Kidney epithelial cell (primary cell): ENCODE data around the gene PRR19. TPM values are rescaled to one million over a fixed set of nuclear protein-coding genes. Genes with fewer than 3 reads are reported as not detected.

Experiments
- DNase-seq: peaks from one replicate; pipeline ENCODE4 v3.0.0-alpha.2; 2010; ENCODE audit warnings: low read depth
- H3K27me3 ChIP-seq: 2 replicates; pipeline ENCODE4 v1.6.0; 2011; ENCODE audit warnings: low read length; ENCODE audit not compliant: control insufficient read depth, insufficient read depth
- H3K36me3 ChIP-seq: 2 replicates; pipeline ENCODE4 v1.5.1; 2011; ENCODE audit warnings: low read length; ENCODE audit not compliant: control insufficient read depth, insufficient read depth
- H3K4me3 ChIP-seq: 2 replicates; pipeline ENCODE4 v1.5.1; 2011; ENCODE audit warnings: low read depth, mild to moderate bottlenecking, control low read depth, low read length
- CTCF ChIP-seq: IDR thresholded peaks from 2 replicates; pipeline ENCODE4 v1.5.1; 2011; ENCODE audit warnings: mild to moderate bottlenecking, moderate library complexity, low read length, control low read depth, inconsistent platforms; ENCODE audit not compliant: insufficient read depth, poor library complexity, severe bottlenecking
- total RNA-seq: library from RNA; depleted of rRNA; stranded (reverse); fragments of >200 nt; gene quantifications from 2 replicates; pipeline ENCODE4 v1.2.3, GENCODE V29; 2015

PRR19 gene
- total RNA-seq, 1 donor from 2014 or later = 0.92 TPM

- TF ChIP-seq CTCF = no peak
- H3K27me3 ChIP-seq = no peaks in the 10 kb centered on the region
- H3K4me3 ChIP-seq = no peak overlapping the region
- H3K36me3 ChIP-seq = no peaks in the 10 kb centered on the region
- DNase-seq = no peak
Observed at GRCh38 chr19:42332059-42332458, 30.1 kb downstream of the PRR19 start.

- Histone ChIP-seq H3K36me3 (no peaks in the 10 kb centered on the region), H3K4me3 (no peak overlapping the region)
Observed at GRCh38 chr19:42333018-42333417, 31.1 kb downstream of the PRR19 start.

GRCh38 chr19:42333975-42334696 lies 32.2 kb downstream of the PRR19 start:
- TF ChIP-seq CTCF = no peak
- no peak for DNase-seq
- Histone ChIP-seq H3K36me3 (no peaks in the 10 kb centered on the region), H3K4me3 (no peak overlapping the region), H3K27me3 (no peaks in the 10 kb centered on the region)

More at GRCh38 chr19:42333018-42333417, 31.1 kb downstream of the PRR19 start:
- TF ChIP-seq CTCF = no peak
- no peaks in the 10 kb centered on the region for H3K27me3 ChIP-seq
- DNase-seq = no peak

GRCh38 chr19:42334697-42335373 lies 32.9 kb downstream of the PRR19 start:
- Histone ChIP-seq H3K27me3 (no peaks in the 10 kb centered on the region), H3K36me3 (no peaks in the 10 kb centered on the region), H3K4me3 (no peak overlapping the region)
- no peak for TF ChIP-seq CTCF
- DNase-seq = no peak

- Histone ChIP-seq H3K27me3 (no peaks in the 10 kb centered on the region), H3K4me3 (no peak overlapping the region), H3K36me3 (no peaks in the 10 kb centered on the region)
- DNase-seq = no peak
- TF ChIP-seq CTCF = no peak
Observed at GRCh38 chr19:42335374-42335936, 33.5 kb downstream of the PRR19 start.
